HG03066 (cell line): ENCODE measurements around the gene SS18L1.
"Not testable (repeated sequence)": the region's sequence is repeated elsewhere in the genome, so short reads cannot be mapped to it uniquely, and the experiment has no call there.

ENCODE experiments used
- ATAC-seq: cut with Tn5 transposase; IDR thresholded peaks from one replicate; pipeline ENCODE4 v1.9.1; 2021; ENCODE audit warnings: low read depth; ENCODE audit not compliant: unreplicated experiment

The SS18L1 gene

DNA sequence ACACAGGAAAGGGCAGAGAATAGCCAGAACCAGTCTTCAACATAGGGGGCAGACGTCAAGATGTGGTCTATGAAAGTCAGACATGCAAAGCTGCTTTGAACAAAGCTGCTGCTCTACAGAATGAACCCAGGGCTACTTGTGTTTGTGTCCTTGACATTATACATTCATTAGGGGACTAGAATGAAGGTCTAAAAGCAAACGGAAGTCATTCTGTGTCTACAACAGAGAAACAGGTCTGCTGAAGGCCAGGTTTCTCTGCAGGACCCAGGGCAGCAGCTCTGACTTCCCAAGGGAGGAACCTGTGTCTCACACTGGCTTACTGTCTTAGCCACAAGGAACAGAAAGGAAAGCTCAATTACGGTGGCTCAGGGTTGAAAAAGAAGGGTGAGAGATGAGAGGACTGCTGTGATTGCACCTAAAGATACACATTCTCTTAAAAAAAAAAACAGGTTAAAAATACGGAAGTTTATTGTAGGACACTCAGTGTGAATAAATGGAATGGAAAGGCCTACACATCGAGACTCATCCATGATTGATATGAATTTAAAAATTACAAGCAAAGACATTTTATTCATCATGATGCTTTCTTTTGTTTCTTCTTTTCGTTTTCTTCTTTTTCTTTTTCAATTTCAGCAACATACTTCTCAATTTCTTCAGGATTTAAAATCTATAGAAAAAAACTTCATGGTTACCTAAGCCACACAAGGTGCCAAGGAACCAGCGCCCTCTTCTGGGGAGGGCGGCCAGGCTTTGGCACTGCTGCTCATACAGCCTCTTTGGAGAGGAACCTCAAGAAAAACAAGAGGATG is 7.1 kb upstream of the SS18L1 start:
- ATAC-seq: no peak

DNA sequence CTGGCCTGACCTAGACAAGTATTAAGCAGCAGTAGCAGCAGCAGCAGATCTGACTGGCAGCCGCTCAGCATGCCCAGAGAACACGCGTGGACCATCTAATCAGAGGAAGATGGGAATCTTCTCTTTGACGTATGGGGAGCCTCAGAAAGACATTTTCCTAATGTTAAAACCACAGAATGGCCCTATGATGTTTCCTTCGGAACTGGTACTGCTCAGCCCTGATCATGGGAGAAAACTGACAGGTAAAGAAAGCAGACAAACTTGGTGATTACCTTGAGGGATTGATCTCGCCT is 6.5 kb upstream of the SS18L1 start:
- no peak for ATAC-seq

DNA sequence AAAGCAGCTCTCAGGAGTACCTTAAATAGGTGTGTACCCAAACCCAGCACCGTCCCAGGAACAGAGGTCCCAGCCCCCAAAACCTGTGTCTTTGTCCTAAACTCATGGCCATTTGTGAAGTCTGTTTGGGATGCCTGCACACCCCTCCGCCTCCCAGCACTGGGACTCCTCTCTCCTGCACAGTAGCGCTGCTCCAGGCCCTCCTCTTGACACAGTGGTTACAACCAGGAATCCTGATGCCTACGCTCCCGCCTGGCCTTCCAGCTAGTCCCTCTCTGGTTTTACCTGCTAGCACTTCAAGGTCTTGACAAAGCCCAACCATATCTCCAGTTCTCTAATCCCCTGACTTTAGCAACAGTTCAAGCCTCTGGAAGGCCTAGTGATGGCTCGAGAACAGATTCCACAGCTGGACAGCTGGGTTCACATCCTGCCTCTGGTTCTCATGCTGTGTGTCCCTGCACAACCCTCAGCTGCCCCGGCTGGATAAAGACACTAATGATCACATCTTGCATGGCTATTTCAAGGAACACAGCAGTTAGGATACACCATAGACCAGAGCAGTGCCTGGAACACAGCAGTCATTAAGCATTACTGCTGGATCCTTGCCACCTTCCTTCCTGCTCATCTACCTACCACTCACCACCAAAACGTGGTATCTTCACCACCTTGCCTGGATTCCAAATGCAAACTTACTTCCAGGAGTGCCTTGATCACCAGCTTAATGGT is 5.9 kb upstream of the SS18L1 start:
- no peak for ATAC-seq

DNA sequence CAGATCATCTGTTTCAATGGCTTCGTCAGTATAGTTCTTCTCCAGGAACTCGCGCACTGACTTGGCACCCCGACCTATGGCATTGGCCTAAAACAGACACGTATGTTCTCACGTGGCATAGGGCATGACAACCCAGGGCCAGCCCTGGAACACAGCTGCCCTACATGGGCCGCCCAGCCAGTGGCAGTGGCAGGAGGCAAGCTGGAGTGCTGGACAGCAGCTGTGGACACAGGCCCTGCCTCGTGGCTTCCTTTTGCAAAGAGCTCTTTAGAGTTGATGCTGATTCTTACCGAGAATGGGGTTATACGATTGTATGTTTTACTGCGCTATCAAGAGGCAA is 5.4 kb upstream of the SS18L1 start:
- ATAC-seq: no peak

DNA sequence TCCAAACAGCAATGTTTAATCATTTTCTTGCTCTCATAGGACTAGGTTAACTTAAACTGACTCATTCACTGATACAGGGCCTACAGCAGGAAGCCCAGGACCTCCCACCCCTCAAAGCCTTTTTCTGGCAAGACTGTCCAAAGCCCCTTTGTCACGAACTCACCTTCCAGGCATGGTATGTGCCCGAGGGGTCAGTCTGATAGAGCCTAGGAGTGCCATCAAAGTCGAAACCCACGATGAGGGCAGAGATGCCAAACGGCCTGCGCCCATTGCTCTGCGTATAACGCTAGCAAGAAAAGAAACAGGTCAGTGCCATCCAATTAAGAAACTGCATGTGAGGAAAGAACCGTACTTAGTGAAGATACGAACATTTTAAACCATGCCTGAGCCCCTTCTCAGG is 4.7 kb upstream of the SS18L1 start:
- no peak for ATAC-seq

DNA sequence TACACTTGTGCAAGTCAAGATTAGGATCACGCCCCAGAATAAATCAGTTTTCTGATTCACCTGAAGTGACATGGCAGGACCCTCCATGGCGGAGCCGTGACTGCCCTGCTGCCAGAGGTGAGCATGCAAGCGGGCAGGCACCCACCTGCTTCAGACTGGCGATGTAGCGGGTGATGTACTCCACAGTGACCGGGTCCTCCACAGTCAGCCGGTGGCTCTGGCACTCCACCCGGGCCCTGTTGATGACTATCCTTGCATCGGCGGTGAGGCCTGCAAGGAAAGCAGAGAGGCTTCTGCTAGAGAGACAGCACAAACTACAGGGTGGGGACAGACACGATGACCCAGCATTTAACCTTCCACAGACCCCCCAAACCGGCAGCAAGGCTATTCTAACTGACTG is 3.9 kb upstream of the SS18L1 start:
- no peak for ATAC-seq

DNA sequence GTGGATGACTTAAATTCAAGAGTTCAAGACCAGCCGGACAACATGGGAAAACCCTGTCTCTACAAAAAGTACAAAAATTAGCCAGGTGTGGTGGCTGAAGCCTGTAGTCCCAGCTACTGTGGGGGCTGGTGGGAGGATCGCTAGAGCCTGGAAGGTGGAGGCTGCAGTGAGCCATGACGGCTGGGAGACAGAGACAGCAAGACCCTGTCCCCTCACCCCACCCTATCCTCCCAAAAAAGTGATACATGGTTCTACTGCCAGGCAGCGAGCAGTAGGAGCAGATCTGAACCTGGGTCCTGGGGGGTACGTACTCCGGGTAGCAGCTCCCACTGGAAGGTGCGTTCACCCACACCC is 2.5 kb upstream of the SS18L1 start:
- ATAC-seq: no peak

DNA sequence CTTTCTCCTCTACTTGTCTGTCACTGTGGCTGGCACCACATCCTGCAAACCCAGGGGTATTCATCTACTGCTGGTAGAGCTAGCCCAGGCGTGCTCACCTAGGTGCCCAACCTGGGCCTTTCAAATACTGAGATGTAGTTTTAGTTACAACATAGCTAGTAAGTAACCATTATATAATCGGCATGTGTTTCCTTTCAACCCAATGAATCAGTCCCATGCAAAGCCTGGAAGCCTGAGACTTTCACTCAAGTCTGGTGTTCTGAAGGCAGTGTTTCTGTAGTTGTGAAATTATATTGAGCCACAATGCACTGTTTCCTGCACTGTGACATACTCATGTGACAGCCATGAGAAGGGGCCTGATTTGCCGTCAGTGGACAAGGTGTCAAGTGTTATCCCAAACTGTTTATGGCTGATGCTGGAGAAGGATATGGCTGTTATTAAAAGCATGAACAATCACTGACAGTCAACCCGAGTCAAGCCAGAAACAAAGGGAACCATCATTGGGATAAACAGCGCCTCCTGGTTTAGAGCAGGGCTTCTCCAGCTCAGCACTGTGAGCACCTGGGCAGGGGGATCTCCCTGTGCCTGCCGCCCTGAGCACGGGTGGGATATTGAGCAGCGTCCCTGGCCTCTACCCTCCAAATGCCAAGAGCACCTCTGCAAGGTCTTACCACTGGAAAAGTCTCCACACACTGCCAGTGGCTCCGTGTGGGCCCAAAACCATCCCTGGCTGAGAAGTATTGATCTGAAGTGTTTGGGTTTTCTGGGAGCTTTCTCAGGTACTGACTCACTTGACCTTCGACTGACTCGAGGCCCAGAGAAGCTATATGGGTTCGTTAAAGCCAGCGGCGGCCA is 1.9 kb upstream of the SS18L1 start:
- ATAC-seq: no peak

DNA sequence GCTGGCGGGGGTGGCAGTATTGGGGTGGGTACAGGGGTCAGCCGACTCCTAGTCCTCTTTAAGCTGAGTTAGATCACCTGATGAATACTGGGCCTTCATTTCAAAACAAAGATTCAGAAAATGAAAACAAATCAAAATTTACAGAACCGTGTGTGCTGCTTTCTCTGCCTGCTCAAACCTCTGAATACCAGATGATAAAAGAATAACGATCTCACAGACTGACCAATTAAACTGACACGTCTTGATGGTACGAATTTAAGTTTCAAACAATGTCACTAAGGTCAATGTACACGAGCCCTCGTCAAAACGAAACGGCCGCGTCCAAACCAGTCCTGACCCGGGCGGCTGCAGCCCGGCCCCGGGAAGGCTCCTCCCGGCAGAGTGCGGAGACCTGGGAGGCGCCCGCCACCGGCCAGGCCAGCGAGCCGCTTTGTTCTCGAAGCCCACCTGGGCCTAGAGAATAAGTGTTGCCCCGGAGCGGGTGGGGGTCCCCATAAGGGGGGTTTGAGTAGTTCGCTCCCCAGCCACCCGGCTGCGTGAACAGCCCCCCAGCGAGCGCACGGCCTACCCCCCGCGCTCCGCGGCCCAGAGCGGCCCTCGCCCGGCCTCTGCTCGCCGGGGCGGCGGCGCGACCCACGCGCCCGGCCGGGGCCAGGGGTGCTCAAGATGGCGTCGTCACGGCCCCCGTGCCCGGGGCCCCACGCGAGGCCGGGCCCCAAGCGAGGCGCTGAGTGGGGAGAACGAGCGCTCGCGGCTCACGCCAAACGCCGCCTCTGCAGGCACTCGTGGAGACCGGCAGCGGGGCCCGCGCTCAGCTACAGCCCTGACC is 1.1 kb upstream of the SS18L1 start:
- ATAC-seq: peak; percentile 18

DNA sequence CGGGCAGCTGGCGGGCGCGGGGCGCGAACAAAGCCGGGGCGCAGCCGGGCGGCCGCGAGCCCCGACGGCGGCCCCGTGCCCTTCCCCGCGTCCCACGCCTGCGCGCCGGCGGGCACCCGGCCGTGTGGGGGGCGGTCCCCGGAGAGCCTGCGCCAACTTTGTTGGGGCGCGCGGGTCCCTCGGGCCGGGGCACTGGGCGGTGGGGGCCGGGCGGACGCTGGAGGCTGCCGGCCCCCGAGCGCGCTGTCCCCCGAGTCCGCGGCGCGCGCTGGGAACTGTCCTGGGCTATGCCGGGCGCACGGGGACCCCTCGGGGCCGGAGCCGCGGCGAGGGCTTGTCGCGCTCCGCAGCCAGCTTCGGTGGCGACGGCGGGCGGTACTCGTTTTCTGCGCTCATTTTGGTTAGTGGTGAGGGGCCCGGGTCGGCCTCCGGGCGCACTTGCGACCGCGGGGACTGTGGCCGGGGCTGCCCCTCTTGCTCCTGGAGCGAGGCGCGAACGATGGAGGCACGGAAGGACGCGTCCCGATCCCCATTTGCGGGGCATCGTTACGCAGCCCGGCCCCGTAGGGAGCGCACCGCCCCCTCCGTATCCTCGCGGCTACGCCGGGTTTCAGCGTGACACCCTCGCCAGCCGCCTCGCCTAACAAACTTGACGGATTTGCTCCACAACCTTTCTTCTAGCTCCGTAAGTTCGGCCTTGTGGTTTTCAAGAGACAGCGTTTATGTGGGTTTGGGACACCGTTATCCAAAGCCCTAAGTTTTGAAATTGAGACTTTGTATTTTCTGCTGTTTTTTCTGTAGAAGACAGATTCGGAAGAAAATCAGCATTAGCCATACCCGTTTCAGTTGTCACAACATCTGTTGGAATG is 622 bp downstream of the SS18L1 start:
- no peak for ATAC-seq

DNA sequence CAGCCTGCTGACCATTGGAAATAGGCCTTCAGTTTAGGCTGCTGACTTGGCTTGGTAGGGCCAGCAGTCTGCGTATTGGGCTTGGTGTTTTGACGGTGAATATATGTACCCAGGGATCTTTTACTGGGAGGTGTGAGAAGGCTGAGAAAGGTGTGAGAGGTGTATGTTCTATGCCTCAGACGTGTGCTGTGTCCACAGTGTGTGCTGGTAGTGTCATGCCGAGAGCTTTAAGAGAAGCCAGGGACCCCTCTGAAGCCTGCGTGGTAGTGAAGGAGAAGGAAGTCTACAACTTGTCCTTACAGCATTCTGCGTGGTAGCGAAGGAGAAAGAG is 2.1 kb downstream of the SS18L1 start:
- no peak for ATAC-seq

DNA sequence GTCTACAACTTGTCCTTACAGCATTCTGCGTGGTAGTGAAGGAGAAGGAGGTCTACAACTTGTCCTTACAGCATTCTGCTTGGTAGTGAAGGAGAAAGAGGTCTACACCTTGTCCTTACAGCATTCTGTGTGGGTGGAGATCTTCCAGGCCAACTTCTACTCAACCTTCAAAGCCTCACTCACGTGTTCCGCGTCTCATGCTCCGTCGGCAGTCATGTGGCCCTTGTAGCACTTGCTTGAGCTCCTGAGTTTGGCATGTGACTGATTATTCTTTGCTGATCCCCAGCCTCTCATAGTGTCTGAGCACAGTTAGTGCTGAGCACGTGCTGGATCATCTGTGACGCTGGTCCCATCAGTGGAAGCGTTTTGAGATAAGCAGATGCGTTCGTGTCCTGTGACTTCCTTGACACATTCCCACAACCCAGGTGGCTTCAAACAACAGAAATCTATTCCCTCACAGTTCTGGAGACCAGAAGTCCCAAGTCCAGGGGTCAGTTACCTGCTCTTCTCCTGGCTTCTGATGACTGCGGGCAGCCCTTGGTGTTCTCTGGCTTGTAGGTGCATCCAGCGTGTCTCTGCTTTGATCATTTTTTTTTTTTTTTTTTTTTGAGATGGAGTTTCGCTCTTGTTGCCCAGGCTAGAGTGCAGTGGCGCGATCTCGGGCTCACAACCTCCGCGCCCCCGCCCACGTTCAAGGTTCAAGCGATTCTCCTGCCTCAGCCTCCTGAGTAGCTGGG is 2.6 kb downstream of the SS18L1 start:
- no peak for ATAC-seq

DNA sequence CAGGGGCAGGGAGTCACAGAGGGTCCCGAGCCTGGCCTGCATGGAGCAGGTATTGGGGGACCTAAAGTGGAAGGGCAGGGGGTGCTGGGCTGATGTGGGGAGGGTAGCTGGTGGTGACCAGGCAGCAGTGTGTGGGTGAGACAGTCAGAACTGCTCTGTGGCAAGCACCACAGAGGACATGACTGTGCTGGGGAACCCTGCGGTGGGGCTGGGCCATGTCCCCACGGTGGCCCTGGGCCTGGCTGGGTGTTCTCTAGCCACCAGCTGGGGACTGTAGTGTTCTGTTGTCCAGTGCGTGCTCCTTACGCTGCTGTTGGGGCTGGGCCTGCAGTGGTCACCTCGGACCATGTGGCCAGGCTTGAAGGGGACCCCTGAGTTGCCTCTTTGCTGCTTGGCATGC is 3.6 kb downstream of the SS18L1 start:
- ATAC-seq: no peak

DNA sequence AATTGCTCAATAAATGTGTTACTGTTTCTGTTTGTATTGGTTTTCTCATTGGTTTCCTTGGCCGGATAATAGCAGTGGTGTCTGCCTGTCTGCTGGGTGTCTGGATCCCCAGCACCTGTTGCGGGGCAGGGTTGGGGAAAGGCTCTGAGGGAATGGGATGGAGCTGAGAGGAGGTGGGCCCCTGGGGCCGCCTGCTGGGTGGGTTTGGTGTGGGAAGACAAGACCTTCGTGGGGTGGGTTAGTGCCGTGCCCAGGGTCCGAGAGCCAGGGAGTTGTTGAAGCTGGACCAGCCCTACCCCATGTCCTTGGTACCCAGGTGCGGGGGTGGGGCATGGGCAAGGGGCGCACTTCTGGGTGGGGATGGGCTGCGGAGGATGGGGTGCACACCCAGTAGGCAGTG is 4.0 kb downstream of the SS18L1 start:
- ATAC-seq: no peak

DNA sequence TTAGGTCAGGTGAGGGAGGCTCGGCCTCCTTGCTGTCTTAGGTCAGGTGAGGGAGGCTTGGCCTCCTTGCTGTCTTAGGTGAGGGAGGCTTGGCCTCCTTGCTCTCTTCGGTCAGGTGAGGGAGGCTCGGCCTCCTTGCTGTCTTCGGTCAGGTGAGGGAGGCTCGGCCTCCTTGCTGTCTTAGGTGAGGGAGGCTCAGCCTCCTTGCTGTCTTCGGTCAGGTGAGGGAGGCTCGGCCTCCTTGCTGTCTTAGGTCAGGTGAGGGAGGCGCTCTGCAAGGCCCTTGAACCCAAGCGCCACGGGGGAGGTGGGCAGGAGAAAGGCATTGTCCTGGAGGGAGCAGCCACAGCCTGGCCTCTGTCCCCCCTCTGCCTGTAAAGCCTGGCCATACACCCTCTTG is 4.8 kb downstream of the SS18L1 start:
- not testable (repeated sequence) for ATAC-seq

DNA sequence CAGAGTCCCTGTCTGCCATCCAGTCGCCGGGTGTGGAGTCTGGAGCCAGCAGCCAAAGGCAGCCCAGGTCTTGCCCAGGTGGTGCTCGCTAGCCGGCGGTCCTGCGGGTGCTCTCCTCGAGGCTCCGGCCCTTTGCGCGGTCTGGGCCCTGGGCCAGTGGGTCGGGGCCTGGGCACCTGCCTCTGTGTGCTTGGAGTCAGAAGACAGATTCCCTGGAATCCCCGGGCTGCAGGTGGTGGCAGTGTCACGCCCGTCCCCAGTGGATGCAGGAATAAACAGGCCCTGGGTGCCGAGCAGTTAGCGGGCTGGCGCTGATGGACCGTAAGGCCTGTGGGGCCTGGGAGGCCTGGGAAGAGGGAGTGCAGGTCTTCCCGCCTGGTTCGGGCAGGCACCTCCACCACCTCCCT is 5.3 kb downstream of the SS18L1 start:
- no peak for ATAC-seq

DNA sequence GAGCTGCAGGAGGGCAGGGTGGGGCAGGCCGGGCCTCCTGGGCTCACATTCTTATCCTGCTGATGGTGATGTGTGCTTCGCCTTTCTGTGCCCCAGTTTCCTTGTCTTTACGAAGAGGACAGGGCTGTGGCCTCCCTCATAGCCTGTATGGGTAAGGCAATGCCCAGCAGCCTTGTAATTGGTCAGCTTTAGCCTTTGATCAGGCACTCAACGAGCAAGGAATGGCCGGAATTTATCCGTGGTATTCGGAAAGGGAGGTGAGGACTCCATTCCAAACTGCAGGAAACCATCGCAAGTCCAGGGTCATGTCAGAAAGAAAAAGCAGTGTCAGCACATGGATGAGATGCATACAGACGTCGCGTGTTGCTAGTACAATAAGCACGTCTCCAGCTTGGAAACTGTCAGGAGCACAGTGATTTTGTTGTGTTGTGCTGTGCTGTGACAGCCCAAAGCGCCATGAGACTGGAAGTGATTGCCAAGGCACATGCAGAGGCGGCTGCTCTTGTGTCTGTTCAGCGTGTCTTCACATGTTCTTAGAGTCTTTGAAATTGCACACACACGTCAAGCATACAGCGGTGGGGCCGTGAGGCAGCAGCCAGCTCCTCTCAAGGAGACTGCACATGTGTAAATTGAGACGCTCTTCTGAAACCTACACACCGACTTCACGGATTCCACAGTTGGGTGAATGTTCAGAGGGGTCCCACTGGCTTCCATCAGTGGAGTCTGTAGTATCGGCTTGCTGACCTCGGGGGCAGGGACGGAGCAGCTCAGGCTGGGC is 6.2 kb downstream of the SS18L1 start:
- ATAC-seq: no peak

DNA sequence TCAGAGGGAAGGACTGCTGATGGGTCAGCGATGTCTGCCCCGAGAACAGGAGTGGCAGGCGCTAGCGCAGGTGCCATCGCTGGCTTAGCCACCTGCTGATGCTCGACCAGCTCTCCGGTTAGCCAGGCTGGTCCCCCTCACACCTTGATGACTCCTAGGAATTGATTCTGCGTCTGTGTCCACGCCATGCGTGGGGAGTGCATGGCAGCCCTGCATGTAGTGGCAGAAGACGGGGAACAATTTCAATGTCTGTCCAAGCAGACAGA is 6.7 kb downstream of the SS18L1 start:
- ATAC-seq: no peak

DNA sequence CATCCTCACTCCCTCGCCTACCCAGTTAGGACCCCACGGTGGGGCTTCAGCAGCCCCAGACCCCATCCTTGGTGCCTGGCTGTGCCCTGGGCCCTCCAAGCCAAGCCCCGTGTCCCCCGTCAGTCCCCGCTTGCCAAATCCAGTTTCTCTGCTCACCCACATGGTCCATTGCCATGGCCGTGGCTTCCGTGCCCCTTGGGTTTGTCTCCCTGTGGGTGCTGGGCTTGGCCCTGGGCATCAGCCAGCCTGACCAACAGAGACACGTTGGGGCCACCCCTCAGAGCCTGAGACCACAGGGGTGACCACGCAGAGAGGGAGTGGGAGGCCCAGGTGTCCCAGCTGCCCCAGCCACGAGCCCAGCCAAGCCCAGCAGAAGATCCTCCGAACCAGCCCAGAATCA is 7.7 kb downstream of the SS18L1 start:
- ATAC-seq: no peak
